Left colon (tissue), 2 donors: ENCODE measurements around the gene ADAMTS9. TPM values are rescaled to one million over a fixed set of nuclear protein-coding genes. Genes with fewer than 3 reads are reported as not detected.

Experiments
- ATAC-seq: fragments of 200-7000 bp; cut with Tn5 transposase; one replicate; pipeline ENCODE4 v1.9.1; 2020; ENCODE audit warnings: mild to moderate bottlenecking, moderate library complexity
- DNase-seq, 2 donors: peaks; one replicate each; pipeline ENCODE4 v3.0.0-alpha.2; 2020
- intact Hi-C, 2 donors: fragments of 100-400 bp; cut with DNase I in 1 of 2; cut with micrococcal nuclease in 1 of 2; formaldehyde crosslinking; loops; one replicate each; pipeline versions ENCODE4 v1.11.2 to v1.14.0; 2022; cut with DNase I, micrococcal nuclease
- total RNA-seq, 2 donors: library from RNA; stranded (reverse); fragmentation: NEBNext Ultra II Directional; extraction: Animal tissue kit (Norgen Biotek cat#: 25700); gene quantifications; one replicate each; pipeline ENCODE4 v1.2.1, GENCODE V29; 2021
- donor health status: DM: no; HTN: no; CAD: no.
- donor health status: DM: yes; HTN: yes; CAD: no.

Gene ADAMTS9
- total RNA-seq, 2 donors from 2014 or later: 6.3 to 7.0 TPM

DNA sequence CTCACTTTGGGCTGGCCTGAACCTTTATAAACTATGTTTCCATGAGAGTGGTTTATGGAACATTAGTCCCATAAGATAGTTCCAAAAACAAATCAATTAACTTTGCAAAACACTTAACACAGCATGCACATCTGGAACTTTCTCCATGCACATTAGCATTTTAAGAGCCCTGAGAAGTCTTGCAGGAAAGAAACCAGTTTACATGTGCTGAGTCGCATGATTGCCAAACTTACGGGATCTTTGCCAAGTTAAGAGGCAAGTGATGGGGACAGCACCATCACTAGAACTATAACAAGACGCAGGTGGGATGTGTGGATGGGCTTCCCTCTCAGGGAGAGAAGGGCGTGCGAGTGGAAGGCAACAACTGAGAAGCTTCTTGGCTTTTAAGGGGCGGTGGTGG lies 20.7 kb downstream of the ADAMTS9 start:
- DNase-seq (no peak), ATAC-seq (no peak)
- intact Hi-C loops: no loop called here

DNA sequence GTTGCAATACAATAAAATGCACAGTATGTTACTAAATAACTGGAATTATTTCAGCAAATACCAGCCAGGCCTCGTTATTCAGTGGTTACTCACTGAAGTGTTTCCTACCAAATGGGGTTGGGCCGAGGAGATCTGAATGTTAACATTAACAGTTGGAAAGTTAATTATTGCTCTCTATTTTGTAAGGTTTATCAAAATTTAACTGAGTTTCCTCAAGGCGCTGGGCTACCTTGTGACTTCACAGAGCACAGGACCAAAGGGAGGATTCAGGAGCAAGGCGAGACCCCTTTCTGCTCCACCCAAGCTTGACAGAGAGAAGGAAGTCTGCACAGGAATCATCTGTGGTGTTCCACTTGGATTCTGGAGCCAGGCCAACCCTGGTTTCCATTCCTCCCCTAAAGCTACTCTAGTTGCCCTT lies 21.6 kb downstream of the ADAMTS9 start:
- ATAC-seq (no peak), DNase-seq (no peak)
- intact Hi-C loops: no loop called here

DNA sequence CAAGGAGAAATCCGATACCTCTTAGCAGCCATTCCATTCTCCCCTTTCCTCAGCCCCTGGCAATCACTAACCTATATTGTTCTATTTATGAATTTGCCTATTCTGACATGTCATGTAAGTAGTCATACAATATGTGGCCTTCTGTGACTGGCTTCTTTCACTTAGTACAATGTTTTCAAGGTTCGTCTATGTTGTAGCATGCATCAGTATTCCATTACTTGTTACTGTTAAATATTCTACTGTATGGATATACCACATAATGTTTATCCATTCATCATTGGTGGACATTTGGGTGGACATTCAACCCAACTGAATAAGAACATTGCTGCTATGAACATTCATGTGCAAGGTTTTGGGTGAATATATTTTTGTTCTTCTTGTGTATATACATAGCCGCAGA lies 23.4 kb downstream of the ADAMTS9 start:
- ATAC-seq (no peak), DNase-seq (no peak)
- intact Hi-C loops: no loop called here

DNA sequence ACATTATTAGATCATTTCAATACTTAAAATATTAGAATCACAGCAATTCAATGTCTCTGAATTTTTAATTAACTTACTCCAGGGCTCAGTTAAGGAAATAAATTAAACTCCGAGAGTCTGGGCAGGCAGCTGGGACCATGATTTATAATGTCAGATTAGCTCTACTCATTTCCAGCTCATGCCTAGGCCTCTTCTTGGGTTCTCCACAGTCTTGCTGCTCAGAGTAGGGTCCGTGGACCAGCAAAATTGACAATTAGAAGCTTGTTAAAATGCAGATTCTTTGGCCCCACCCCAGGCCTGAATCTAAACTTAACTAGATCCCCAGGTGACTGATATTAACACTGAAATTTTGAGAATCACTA lies 28.2 kb downstream of the ADAMTS9 start:
- DNase-seq: no peak
- no peak for ATAC-seq
- intact Hi-C loops: no loop called here

DNA sequence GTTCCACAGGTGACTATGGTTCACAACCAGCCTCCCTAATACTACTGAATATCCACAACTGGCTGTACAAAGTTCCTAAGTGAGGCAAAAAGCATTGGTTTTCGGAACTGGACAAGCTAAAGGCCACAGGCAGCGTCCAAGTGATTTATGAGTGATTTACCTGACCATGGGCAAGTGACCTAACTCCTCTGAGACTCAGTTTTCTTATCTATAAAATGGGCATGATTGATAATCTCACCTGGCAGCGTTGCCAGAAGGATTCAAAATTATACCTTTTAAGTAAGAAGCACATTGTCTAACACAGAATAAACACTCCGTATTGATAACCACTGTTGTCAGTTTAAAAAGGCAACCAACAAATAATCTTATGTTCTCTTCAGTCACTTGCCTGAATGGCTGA lies 29.8 kb downstream of the ADAMTS9 start:
- no peak for ATAC-seq
- no peak for DNase-seq
- intact Hi-C loops: no loop called here

DNA sequence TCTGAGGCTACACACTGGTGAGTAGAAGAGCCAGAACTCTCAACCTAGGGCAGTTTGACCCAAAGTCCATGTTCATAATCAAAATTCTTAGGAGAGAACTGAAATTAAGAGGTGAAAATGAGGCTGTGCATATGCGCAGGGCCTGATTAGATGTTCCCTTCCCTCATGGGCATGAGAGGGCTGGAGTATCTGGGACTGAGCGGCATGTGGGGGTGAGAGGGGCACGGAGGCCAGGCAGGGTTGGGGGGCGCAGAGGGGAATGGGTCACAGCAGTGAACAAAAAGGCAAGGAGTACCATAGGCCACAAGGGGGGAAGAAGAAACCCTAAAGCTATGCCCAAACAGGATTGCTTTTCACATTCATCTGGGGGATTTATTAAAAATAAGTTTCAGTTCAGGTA lies 31.3 kb downstream of the ADAMTS9 start:
- no peak for ATAC-seq
- intact Hi-C loops: no loop called here
- DNase-seq: no peak

DNA sequence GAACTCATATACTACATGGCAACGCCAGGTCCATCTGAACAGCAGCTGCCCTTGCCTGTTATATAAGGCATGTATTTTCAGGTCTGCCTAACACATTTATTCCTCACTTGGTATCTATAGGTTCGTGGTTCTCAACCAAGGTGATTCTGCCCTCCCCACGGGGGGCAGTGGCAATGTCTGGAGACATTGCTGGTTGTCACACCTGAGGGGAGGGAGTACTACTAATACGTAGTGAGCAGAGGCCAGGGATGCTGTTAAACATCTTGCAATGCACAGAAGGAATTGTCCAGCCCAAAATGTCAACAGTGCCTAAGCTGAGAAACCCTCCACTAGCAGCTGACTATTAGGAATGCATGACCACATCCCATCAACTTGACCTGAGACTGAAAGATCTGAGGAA lies 32.6 kb downstream of the ADAMTS9 start:
- intact Hi-C loops: no loop called here
- no peak for DNase-seq
- no peak for ATAC-seq

DNA sequence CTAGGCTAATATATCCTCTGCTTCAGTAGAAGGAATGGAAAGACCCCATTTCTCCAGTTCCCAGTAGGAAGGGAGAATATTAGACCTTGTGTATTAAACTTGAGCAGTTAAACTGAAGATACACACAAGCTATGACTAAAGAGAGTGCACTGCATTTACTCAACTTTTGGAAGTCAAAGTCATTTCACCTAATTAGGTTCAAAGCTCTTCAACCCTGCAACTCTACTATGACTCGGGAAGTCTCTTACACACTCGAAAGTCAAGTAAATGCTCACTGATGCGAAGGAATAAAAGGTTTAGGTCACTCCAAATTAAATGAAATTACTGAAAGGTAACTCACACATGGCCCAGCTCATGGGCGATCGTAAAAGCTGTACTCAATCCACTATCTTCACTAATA lies 33.8 kb downstream of the ADAMTS9 start:
- DNase-seq: no peak
- intact Hi-C loops: no loop called here
- no peak for ATAC-seq

DNA sequence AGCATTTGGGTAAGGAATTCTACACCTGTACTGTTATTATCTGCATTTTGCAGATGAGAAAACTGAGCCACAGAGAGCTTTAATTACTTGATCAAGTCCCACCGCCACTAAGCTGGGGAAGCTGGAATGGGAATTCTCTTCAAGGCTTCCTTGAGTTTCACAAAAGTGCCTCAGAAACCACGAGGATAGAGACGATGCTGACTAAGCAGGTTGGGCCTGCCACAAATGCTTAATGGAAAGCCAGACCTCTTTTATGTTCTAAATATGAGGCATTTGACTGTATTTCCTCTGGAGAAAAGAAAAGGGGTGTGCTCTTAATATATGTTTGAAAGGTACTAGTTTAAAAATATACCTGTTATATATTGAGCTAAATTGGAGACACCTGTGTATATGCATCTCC lies 34.7 kb downstream of the ADAMTS9 start:
- ATAC-seq: no peak
- DNase-seq: no peak
- intact Hi-C loops: no loop called here

DNA sequence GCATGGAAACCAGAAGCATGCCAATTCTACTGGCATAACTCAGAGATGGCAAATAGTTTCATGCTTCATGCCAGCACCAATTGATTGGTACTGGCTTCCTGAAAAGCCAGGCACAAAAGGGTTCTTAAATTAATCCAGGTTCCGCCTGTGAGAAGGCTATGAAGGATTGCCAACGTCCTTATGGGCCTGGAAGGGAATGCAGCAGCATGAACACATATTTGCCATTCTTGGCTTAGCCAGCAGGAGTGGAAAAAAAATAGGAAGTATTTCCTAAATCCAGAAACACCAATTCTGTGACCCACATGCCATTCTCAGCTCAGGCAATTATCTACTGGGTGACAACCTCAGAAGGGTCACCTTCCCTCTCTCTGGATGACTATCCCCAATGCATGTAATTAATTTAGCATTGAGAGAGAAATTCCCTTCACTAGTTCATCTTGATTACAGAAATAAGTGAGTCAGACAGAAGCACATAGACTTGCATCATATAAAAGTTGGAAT lies 36.0 kb downstream of the ADAMTS9 start:
- intact Hi-C loops: no loop called here
- DNase-seq (no peak), ATAC-seq (no peak)

DNA sequence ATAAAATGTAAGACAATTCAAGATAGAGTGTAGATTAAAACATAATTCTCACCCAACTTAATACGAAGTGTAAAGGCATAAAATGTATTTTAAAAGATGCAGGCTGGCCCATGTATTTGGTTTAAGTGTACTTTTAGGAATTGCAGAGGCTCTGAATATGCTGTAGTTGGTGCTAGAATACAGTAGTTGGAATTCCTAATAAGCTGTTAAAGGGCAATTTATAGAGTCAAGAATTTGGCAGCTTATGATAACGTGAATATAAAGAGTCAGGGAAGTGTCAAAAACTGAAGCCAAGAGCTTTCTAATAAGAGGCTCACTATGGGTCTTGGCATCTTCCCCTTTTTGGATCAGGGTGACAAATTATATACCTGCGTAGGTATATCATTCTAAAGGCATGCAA lies 36.5 kb downstream of the ADAMTS9 start:
- intact Hi-C loops: no loop called here
- DNase-seq: no peak
- ATAC-seq: no peak

DNA sequence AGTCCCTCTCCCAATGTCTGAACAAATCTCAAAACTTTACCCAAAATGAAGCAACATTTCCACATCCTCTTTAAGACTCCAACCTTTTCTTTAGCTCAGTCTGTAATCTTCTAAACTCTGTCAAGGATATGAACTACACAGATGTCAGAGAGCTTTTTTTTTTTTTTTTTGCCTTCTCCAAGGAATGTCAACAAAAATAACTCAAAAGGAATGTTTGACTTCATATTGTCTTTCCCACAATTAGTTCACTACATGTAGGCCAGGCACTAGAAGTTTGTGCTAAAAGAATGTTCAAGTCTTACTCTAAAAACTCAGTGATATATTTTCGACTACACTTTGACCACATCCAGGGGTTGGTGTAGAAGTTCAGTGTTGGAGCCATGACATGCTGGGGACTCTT lies 37.1 kb downstream of the ADAMTS9 start:
- ATAC-seq (no peak), DNase-seq (no peak)
- intact Hi-C loops: no loop called here

DNA sequence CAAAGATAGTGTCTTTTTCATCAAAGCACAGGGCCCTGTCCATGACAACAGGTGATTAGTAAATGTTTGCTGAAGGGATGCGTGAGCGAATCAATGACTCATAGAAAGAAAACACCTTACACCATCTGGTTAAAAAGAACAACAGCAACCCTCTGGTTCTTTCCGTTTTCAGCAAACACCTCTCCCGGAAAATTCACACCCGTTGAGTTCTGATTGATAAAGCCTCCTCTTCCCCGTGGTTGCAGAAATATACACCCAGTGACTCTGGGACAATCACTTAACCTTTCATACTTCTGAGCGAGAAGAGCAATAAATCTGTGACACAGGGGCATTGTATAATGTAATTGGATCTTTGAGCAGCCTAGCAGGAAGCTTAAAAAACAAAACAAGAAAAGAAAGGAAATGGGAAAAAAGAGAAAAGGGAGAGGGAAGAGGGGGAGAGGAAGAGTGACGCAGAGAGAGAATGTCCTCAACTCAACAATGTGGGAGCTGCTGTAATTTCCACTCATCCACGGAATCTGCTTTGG lies 37.6 kb downstream of the ADAMTS9 start:
- intact Hi-C loops: no loop called here
- no peak for DNase-seq
- peak; percentile 94 for ATAC-seq

DNA sequence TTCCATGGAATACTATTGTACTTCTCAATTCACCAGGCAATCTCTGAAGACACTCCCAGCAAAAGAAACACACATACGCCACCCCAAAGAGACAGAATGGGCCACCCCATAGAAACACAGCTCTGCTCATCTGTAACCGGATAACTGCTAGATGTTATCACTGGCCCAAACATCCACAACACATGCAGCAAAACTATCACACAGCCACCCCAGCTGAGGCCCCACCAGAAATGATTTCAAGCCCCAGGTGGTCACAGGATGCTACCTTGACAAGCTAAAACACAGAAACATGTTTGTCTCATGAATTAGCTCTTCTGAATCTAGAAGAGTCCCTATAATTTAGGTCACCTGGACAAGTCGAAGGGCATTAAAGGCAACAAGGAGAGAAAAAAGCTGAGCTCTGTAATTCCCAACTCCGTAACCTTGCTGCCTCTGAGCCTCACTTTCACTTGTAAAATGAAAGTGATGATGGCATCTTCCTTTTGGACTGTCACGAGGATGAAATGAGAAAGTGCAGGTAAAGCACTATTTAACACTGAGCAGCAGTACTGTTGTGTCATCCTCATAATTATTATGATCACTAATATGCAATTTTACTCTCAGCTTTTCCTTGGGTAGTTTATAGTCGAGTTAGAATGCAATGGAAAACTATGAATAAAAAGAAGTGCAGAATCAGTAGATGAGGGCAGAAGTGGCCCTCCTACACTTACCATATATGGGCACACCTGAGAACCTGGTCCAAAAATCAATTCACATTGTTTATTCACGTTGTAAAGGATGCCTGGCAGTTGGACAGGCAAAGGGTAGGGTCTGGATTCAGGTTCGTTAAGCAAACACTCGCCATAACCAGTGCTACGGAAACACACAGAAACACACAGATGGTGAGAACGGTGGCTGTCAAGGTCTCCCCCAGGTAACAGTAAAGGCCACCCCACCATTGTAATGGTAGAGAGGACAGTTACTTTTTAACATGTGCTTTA lies 38.6 kb downstream of the ADAMTS9 start:
- peak; percentile 69 for ATAC-seq
- intact Hi-C loops: no loop called here

DNA sequence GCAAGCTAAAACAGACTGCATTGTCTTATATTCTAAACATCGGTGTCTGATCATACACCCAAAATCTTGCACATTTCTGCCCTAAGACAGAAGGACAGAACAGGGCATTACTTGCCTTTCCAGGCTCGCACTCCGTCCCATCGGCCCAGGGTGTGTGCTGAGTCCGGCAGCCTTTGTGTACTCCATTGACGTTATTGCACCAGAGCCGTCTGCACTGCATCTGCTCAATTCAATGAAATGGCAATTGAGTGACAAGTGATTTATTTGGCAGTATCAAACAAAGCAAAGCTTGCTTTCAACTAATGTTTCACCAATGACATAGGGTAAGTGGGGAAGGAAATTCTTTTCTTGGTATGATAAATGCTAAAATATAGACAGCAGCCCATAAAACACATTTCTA lies 40.0 kb downstream of the ADAMTS9 start:
- no peak for DNase-seq
- intact Hi-C loops: no loop called here
- no peak for ATAC-seq

More for the DNA sequence above, 38.6 kb downstream of the ADAMTS9 start:
- DNase-seq: no peak

DNA sequence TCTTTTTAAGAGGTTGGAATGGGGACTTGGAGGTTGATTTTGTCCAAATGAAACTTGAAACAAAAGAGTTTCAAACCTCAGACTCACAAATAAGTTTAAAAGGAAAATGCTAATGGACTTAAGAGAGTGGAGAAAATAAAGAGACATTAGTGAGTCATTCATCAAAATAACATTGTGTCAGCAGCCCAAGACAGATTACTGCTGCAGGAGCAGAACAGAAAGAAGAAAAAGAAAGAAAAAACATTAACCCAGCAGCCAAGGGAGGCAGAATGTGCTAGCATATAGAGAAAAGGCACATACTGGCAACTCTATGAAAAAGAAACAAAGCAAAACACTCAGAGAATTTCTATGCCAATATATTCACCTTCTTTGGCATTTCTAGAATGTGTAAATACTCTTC lies 42.6 kb downstream of the ADAMTS9 start:
- no peak for ATAC-seq
- no peak for DNase-seq
- intact Hi-C loops: no loop called here

DNA sequence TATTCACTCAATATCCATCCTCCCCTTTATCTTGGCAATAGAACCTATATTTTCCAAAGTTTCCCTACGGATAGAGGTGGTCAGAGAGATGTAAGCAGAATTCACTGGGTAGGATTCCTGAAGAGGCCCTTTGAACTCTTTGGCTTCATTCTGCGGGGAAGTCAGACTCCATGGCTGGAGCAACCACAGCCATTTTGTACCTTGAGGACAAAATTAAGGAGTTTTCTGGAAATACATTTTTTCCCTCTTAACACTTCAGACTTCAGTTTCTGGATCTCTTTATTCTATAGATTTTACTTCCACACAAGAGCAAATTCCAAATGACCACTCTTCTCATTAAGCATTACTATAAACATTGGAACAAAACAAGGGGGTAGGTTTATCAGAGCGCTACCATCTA lies 43.3 kb downstream of the ADAMTS9 start:
- intact Hi-C loops: no loop called here
- ATAC-seq (no peak), DNase-seq (no peak)

DNA sequence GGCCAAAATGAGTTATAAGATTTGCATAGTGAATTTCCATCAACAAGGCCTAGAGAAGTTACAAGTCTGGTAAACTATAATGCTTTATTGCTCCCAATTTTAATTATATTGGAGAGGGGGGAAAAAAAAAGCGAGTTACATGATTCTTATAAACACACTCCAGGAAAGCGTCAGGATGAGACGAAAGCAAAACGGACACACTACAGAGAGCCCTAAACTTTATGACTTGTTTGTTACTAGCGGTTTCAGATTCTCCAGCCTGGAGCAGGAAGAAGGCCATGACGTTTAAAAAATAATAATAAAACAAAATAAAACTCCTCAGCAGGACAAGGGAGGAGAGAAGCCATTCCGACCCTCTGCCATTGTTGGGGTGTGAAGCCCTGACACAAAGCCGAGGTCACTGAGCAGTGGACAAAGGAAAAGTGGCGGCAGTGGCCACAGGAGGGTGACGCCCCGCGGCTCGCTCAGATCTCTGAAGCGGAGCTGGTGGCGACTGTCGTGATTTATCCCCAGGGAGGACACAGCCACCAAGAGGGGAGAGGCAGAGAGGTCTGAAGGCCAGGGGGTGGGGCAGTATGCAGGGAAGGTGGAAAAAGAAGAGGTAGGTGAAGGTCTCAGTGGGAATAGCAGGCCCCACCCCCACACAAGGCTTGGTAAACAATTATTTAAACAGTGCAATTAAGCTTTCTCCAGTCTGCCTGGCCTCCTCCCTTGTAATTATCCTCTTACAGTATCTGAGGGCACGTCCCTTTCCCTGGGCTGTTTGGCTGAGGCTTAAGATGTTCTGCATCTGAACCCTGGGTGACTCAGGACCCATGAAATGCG lies 45.3 kb downstream of the ADAMTS9 start:
- ATAC-seq (peak; percentile 91), DNase-seq (peak; percentile 26 to 44)
- intact Hi-C loops: no loop called here

DNA sequence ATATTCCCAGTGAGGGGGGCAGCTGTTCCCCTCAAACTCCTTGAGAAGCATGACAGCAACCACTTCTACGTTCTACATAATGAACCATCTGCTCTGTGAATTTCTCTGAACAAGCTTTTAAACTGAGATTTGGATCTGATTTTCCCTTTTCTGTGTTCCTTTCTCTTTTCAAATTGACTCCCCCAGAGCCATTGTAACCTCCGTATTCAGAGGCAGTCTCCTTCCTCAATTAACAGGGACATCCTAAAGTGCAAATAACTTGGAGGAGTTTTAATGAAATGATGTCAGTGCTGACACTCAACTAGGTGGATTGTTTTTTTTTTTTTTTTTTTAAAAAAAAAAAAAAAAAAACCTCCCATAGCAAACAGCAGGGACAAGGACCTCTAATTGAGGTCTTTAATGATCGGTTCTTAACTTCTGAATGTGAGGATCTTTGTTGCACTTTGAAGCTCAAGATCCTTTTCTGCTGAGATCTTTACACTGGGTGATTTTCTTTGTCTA lies 48.8 kb downstream of the ADAMTS9 start:
- no peak for DNase-seq
- intact Hi-C loops: no loop called here
- ATAC-seq: no peak

DNA sequence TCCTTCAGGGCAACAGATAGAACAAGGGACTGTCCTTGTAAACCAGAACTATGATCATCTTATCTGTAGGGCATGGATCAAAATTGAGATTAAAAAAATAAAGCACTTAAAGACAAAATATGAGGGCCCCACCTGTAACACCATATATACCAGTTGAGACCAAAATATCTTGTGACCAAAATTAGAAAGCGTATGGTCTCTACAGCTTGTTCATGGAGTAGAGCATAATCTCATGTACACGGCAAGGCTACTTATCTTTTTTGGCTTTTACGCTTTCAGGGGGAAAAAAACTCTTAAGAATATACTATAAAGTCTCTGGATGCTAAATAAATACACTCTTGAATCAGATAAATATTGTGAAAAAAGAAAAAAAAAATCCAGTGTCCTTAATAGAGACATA lies 49.3 kb downstream of the ADAMTS9 start:
- intact Hi-C loops: no loop called here
- no peak for DNase-seq
- ATAC-seq: no peak
